WTC11 (cell line): ENCODE data around the gene GLI1.

Experiments used
- CTCF ChIP-seq: fragments of 200-600 bp; IDR thresholded peaks from 2 replicates; pipeline ENCODE4 v1.8.0; 2022; ENCODE audit warnings: antibody characterized with exemption
- GABPB1 ChIP-seq: sonication (generic); formaldehyde crosslinking; IDR thresholded peaks from 2 replicates; pipeline ENCODE4 v1.8.1; 2023; ENCODE audit warnings: mild to moderate bottlenecking, missing genetic modification reagents
- MYBL2 ChIP-seq: sonication (generic); formaldehyde crosslinking; IDR thresholded peaks from 2 replicates; pipeline ENCODE4 v1.8.1; 2023; ENCODE audit warnings: mild to moderate bottlenecking, moderate library complexity, missing genetic modification reagents
- TEAD4 ChIP-seq: sonication (generic); formaldehyde crosslinking; IDR thresholded peaks from 2 replicates; pipeline ENCODE4 v1.8.0; 2022; ENCODE audit warnings: mild to moderate bottlenecking, missing genetic modification reagents
- ZBTB21 ChIP-seq: sonication (generic); formaldehyde crosslinking; IDR thresholded peaks from 2 replicates; pipeline ENCODE4 v1.8.1; 2023; ENCODE audit warnings: mild to moderate bottlenecking, missing genetic modification reagents, borderline replicate concordance
- ZNF396 ChIP-seq: fragments of 250-450 bp; sonication (Bioruptor Pico); IDR thresholded peaks from 2 replicates; pipeline ENCODE4 v1.8.0; 2021; ENCODE audit warnings: mild to moderate bottlenecking, moderate library complexity, borderline replicate concordance
- TF ChIP-seq, protein P1 (sequence below): sonication (generic); formaldehyde crosslinking; IDR thresholded peaks from 2 replicates; pipeline ENCODE4 v1.8.1; 2022; ENCODE audit warnings: mild to moderate bottlenecking, moderate library complexity, missing genetic modification reagents
- TF ChIP-seq, protein P2 (sequence below): fragments of 250-450 bp; sonication (Bioruptor Pico); IDR thresholded peaks from 2 replicates; pipeline ENCODE4 v1.9.0; 2021; ENCODE audit warnings: mild to moderate bottlenecking

- TF ChIP-seq ZBTB21 (no peak), CTCF (no peak), GABPB1 (CRISPR knock-in tag) (no peak), MYBL2 (CRISPR knock-in tag) (no peak), ZNF396 (CRISPR knock-in tag) (no peak), TEAD4 (CRISPR knock-in tag) (no peak)
- TF ChIP-seq, protein P1, sequence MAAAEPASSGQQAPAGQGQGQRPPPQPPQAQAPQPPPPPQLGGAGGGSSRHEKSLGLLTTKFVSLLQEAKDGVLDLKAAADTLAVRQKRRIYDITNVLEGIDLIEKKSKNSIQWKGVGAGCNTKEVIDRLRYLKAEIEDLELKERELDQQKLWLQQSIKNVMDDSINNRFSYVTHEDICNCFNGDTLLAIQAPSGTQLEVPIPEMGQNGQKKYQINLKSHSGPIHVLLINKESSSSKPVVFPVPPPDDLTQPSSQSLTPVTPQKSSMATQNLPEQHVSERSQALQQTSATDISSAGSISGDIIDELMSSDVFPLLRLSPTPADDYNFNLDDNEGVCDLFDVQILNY (CRISPR knock-in tag): no peak
- TF ChIP-seq, protein P2, sequence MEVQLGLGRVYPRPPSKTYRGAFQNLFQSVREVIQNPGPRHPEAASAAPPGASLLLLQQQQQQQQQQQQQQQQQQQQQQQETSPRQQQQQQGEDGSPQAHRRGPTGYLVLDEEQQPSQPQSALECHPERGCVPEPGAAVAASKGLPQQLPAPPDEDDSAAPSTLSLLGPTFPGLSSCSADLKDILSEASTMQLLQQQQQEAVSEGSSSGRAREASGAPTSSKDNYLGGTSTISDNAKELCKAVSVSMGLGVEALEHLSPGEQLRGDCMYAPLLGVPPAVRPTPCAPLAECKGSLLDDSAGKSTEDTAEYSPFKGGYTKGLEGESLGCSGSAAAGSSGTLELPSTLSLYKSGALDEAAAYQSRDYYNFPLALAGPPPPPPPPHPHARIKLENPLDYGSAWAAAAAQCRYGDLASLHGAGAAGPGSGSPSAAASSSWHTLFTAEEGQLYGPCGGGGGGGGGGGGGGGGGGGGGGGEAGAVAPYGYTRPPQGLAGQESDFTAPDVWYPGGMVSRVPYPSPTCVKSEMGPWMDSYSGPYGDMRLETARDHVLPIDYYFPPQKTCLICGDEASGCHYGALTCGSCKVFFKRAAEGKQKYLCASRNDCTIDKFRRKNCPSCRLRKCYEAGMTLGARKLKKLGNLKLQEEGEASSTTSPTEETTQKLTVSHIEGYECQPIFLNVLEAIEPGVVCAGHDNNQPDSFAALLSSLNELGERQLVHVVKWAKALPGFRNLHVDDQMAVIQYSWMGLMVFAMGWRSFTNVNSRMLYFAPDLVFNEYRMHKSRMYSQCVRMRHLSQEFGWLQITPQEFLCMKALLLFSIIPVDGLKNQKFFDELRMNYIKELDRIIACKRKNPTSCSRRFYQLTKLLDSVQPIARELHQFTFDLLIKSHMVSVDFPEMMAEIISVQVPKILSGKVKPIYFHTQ: no peak
Observed at GRCh38 chr12:57473886-57474285, 14.3 kb downstream of the GLI1 start.
